Gastroesophageal sphincter (tissue), 4 donors: ENCODE results near the gene TUSC1. TPM values are rescaled to one million over a fixed set of nuclear protein-coding genes. Genes with fewer than 3 reads are reported as not detected.
A peak's percentile ranks its signal among the peaks of the same experiment; 100 is the strongest.

Experiments used
- ATAC-seq: fragments of 150-250 bp; one replicate; pipeline ENCODE4 v1.9.1; 2016; ENCODE audit warnings: mild to moderate bottlenecking, moderate library complexity
- H3K27ac ChIP-seq, 4 donors: fragments of 200-600 bp; sonication (generic) in 3 of 4; 1 replicate in 3 of 4; 2 replicates in 1 of 4; pipeline ENCODE4 v1.5.1; 2016 to 2019
- H3K27me3 ChIP-seq: fragments of 200-600 bp; sonication (generic); one replicate; pipeline ENCODE4 v1.5.1; 2019
- H3K36me3 ChIP-seq, 2 donors: fragments of 200-600 bp; sonication (generic); one replicate each; pipeline ENCODE4 v1.5.1; 2019; ENCODE audit warnings: control low read depth in 1 of 2
- H3K4me1 ChIP-seq, 3 donors: fragments of 200-600 bp; sonication (generic); 1 replicate in 2 of 3; 2 replicates in 1 of 3; pipeline ENCODE4 v1.5.1; 2016 to 2019; ENCODE audit warnings: control low read depth in 2 of 3
- H3K4me3 ChIP-seq, 2 donors: fragments of 200-600 bp; sonication (generic); one replicate each; pipeline ENCODE4 v1.5.1; 2019; ENCODE audit warnings: mild to moderate bottlenecking in 1 of 2, moderate library complexity in 1 of 2
- H3K9me3 ChIP-seq, 3 donors: fragments of 200-600 bp; sonication (generic); one replicate each; pipeline ENCODE4 v1.5.1; 2017 to 2019; ENCODE audit warnings: control low read depth in 2 of 3
- EP300 ChIP-seq: sonication (generic); formaldehyde crosslinking; IDR thresholded peaks from one replicate; pipeline ENCODE4 v1.6.1; 2017; ENCODE audit warnings: antibody characterized with exemption, mild to moderate bottlenecking
- POLR2A ChIP-seq, 2 donors: fragments of 450-650 bp; IDR thresholded peaks; one replicate each; pipeline ENCODE4 v1.6.1; 2017; ENCODE audit warnings: antibody characterized with exemption in 2 of 2, mild to moderate bottlenecking in 2 of 2, moderate library complexity in 1 of 2
- POLR2AphosphoS5 ChIP-seq: sonication (generic); formaldehyde crosslinking; IDR thresholded peaks from one replicate; pipeline ENCODE4 v1.6.1; 2017; ENCODE audit warnings: antibody characterized with exemption
- WGBS, 2 donors: methylation state at CpG; one replicate each; pipeline ENCODE4 v1.1.5; 2018; ENCODE audit warnings: low coverage in 1 of 2; 5-methylcytosine and 5-hydroxymethylcytosine counted together
- total RNA-seq, 4 donors: library from RNA; depleted of rRNA; stranded (reverse); fragments of >200 nt; gene quantifications; one replicate each; pipeline ENCODE4 v1.1.0, GENCODE V29; 2016
- TF ChIP-seq, protein P1 (sequence below), 4 experiments: fragments of 200-600 bp in 2 of 4; fragments of 450-650 bp in 2 of 4; sonication (generic) in 1 of 4; IDR thresholded peaks; one replicate each; pipeline ENCODE4 v1.5.1; 2017 to 2019; ENCODE audit warnings: antibody characterized with exemption in 4 of 4, mild to moderate bottlenecking in 2 of 4, moderate library complexity in 2 of 4

The TUSC1 gene
- 10 to 100 TPM; 20.5 to 27.7 (median 23.8) TPM for total RNA-seq

DNA sequence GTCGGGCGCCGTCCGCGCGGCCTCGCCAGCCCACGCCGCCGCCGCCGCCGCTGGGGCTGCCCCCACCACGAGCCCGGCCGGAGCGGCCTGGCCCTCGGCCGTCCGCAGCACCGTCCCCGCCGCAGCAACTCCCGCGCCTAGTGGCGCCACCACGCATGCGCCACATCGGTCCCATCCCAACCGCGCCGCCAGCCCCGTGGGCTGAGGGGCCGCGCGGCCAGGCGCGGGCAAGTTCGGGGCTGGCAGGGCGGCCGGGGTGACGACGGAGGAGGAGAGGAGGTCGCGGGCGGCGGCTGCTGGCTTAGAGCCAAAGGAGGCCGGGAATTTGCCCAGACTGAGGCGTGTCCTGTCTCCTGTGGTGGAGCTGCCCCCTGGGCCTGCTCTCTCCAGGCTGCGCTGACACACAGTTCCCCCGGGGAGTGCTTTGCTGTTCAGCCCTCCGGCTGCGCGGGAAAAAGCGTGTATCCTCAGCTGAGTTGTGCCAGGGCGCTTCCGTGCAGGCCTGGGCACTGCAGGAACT, at the start of gene TUSC1:
TSS of gene TUSC1 (minus strand) at position 298 of the 520 bp plus-strand sequence. CDS start at position 166, 132 bp downstream.
- Histone ChIP-seq H3K4me3 (peak within 1 kb of the TSS; percentile 91 to 94), H3K36me3 (no peaks in the 10 kb centered on the region), H3K9me3 (peaks cover 0 to under 1% (median 0%) of the 10 kb centered on the region in 3 donors), H3K4me1 (peaks cover 0 to 29% (median 4%) of the 10 kb centered on the region in 3 donors), H3K27ac (peak within 1 kb of the TSS; percentile 96 to 100 (median 98)), H3K27me3 (no peaks in the 10 kb centered on the region)
- ATAC-seq = peak; percentile 88
- no CpG with 5 or more reads among the region's 57 CpGs for whole genome bisulfite sequencing, 2 donors
- peak; percentile 55 to 80 for TF ChIP-seq POLR2A (IDR thresholded peaks at IDR 0.05)
- peak; percentile 87 for TF ChIP-seq POLR2AphosphoS5
- TF ChIP-seq, protein P1, sequence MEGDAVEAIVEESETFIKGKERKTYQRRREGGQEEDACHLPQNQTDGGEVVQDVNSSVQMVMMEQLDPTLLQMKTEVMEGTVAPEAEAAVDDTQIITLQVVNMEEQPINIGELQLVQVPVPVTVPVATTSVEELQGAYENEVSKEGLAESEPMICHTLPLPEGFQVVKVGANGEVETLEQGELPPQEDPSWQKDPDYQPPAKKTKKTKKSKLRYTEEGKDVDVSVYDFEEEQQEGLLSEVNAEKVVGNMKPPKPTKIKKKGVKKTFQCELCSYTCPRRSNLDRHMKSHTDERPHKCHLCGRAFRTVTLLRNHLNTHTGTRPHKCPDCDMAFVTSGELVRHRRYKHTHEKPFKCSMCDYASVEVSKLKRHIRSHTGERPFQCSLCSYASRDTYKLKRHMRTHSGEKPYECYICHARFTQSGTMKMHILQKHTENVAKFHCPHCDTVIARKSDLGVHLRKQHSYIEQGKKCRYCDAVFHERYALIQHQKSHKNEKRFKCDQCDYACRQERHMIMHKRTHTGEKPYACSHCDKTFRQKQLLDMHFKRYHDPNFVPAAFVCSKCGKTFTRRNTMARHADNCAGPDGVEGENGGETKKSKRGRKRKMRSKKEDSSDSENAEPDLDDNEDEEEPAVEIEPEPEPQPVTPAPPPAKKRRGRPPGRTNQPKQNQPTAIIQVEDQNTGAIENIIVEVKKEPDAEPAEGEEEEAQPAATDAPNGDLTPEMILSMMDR (IDR thresholded peaks at IDR 0.05) = peak in 3 of 4 experiments; percentile 37 to 79 (median 64)
- TF ChIP-seq EP300 = no peak

DNA sequence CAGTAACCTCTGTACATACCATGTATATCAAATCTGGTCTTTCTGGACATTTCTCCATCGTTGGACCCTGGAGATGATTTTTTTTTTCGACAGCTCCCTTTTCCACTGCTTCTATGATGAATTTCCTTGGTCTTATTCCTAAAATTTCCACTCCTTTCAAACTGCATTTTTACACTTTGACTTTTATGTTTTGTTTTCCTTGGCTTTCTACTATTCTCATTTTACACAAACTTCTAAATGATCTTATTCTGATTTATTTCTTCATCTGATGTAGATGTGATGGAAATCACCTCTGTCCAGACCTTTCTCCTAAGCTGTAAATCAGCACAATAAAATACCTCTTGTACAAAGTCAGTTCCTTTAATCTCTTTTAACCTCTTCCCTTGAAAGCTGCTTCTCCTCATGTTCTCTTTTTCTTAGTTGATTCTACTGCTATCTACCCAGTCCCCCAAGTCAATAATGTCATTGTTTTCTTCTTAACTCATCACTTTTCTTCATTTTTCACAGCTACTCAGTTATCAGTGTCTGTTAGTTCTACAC, 48.7 kb upstream of the TUSC1 start:
- Histone ChIP-seq H3K36me3 (no peaks in the 10 kb centered on the region), H3K27ac (no peak overlapping the region), H3K9me3 (no peaks in the 10 kb centered on the region), H3K4me1 (peaks cover 0 to 15% (median 0%) of the 10 kb centered on the region in 3 donors), H3K27me3 (no peaks in the 10 kb centered on the region), H3K4me3 (no peak overlapping the region)
- TF ChIP-seq POLR2A (IDR thresholded peaks at IDR 0.05) (no peak), POLR2AphosphoS5 (no peak), EP300 (no peak)
- TF ChIP-seq, protein P1 (IDR thresholded peaks at IDR 0.05) = no peak
- no peak for ATAC-seq
- 15 to 43% methylated on average over 2 of the region's 2 CpGs for WGBS, 2 donors

DNA sequence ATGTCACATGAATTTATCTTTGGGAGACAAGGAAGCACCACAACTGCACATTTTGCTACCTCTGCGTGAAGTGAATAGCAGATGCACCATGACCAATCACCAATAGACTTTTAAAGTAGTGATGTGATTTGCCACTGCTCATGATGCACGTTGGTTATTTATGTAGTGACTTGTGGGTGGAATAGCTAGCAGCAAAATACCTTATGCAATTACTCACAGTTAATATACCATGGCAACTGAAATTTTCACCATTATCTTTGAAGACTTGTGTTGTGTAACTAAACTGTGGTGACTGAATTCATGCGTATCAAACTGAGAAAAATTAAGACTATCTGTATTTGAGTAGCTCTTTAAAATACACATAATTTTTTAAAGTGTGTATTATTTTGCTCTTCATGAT, 46.2 kb upstream of the TUSC1 start:
- TF ChIP-seq EP300 = no peak
- no peak for TF ChIP-seq POLR2A (IDR thresholded peaks at IDR 0.05)
- peaks cover 0 to 15% (median 0%) of the 10 kb centered on the region in 3 donors for H3K4me1 ChIP-seq

DNA sequence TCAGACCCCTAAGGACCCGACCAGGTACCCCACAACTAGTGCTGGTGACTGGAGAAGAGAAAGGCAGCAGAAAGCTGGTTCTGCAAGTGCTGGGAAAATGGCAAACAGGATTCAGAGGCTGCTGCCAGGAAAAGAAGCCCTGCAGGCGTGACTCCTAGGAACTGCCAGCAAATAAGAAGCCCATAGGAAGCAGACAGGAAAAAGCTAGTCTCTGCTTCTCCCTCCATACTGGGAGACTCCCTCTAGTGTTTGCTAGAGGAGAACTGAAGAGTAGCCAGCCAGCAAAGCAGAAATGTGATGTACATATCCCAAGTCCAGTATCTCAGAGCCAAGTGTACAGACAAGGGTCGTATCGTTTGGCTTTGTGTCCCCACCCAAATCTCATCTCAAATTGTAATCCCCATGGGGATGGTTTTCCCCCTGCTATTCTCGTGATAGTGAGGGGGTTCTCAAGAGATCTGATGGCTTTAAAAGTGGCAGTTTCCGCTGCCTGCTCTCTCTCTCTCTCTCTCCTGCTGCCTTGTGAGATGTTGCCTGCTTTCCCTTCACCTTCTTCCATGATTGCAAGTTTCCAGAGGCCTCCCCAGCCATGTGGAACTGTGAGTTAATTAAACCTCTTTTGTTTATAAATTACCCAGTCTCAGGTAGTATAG, 38.1 kb upstream of the TUSC1 start:
- 52 to 64% methylated on average over 5 to 6 of the region's 6 CpGs for WGBS, 2 donors
- Histone ChIP-seq H3K27ac (no peak overlapping the region), H3K36me3 (no peaks in the 10 kb centered on the region), H3K4me1 (peaks cover 0 to 12% (median 0%) of the 10 kb centered on the region in 3 donors), H3K9me3 (no peaks in the 10 kb centered on the region), H3K4me3 (no peak overlapping the region), H3K27me3 (no peaks in the 10 kb centered on the region)
- TF ChIP-seq POLR2A (IDR thresholded peaks at IDR 0.05) = no peak
- TF ChIP-seq, protein P1 (IDR thresholded peaks at IDR 0.05) = peak in 3 of 4 experiments; percentile 23 to 58 (median 44)
- no peak for TF ChIP-seq EP300
- TF ChIP-seq POLR2AphosphoS5 = no peak
- peak; percentile 46 for ATAC-seq

More for the DNA sequence above, 46.2 kb upstream of the TUSC1 start:
- no peak for ATAC-seq
- no peaks in the 10 kb centered on the region for H3K9me3 ChIP-seq
- no peak overlapping the region for H3K4me3 ChIP-seq
- no peak overlapping the region for H3K27ac ChIP-seq
- no peaks in the 10 kb centered on the region for H3K27me3 ChIP-seq
- H3K36me3 ChIP-seq = no peaks in the 10 kb centered on the region
- WGBS, 2 donors = 73 to 75% methylated on average over 3 of the region's 3 CpGs

DNA sequence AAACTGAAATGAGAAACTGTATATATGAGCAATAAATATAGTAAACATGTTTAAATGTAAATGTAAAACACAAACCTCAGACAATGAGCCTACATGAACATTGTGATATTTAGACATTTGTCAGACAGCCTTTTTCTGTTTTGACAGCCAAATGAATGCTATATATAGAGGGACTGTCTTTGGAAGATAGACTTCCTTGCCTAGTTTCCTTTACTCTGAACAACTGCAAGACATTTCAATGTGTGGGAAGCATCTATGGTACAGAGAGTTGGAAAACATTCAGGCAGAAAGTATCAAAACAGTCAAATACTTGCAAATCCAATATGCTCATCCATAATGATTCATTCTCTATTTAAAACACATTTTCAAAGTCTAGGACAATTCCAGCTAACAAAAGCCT, 31.7 kb upstream of the TUSC1 start:
- Histone ChIP-seq H3K4me3 (no peak overlapping the region), H3K4me1 (no peaks in the 10 kb centered on the region), H3K27ac (no peak overlapping the region), H3K9me3 (no peaks in the 10 kb centered on the region), H3K27me3 (no peaks in the 10 kb centered on the region), H3K36me3 (no peaks in the 10 kb centered on the region)
- ATAC-seq = no peak
- no peak for TF ChIP-seq POLR2A (IDR thresholded peaks at IDR 0.05)
- TF ChIP-seq, protein P1 (IDR thresholded peaks at IDR 0.05) = no peak
- TF ChIP-seq POLR2AphosphoS5 = no peak
- TF ChIP-seq EP300 = no peak
